Measurements from ENCODE around the gene WDR6.

WDR6 gene

GRCh38 chr3:49007068-49007770, at the start of gene WDR6:
Gene WDR6 (plus strand): TSS chr3:49007391. CDS start chr3:49007432, 41 bp downstream.
- Histone ChIP-seq H3K4me1 (ENCODE audit: control insufficient read depth in 5 of 5, insufficient read depth in 5 of 5, low read length in 5 of 5) (peaks cover 0 to 26% (median 23%) of the 10 kb centered on the region in 5 donors), H3K27me3 (ENCODE audit: control insufficient read depth in 5 of 5, insufficient read depth in 4 of 5, low read length in 5 of 5) (no peaks in the 10 kb centered on the region), H3K27ac (ENCODE audit: low read depth, low read length) (peak within 1 kb of the TSS; percentile 90), H3K36me3 (ENCODE audit: control insufficient read depth in 5 of 5, insufficient read depth in 5 of 5, low read length in 5 of 5) (peaks cover 0 to 10% (median 8%) of the 10 kb centered on the region in 5 donors), H3K4me3 (ENCODE audit: low read depth in 1 of 5, low read length in 5 of 5) (peak within 1 kb of the TSS; percentile 67 to 92 (median 83)), H3K9ac (ENCODE audit: low read length in 5 of 5) (peak within 1 kb of the TSS in 4 of 5 donors; percentile 71 to 87 (median 78)), H3K9me3 (ENCODE audit: control insufficient read depth in 5 of 5, low read length in 5 of 5) (no peaks in the 10 kb centered on the region)

- Histone ChIP-seq H3K36me3 (ENCODE audit: control insufficient read depth in 5 of 5, insufficient read depth in 5 of 5, low read length in 5 of 5) (peaks cover 12 to 46% (median 28%) of the 10 kb centered on the region in 5 donors), H3K9ac (ENCODE audit: low read length in 5 of 5) (peak overlapping the region in 1 of 5 donors; percentile 30), H3K27me3 (ENCODE audit: control insufficient read depth in 5 of 5, insufficient read depth in 4 of 5, low read length in 5 of 5) (no peaks in the 10 kb centered on the region), H3K4me1 (ENCODE audit: control insufficient read depth in 5 of 5, insufficient read depth in 5 of 5, low read length in 5 of 5) (peaks cover 0 to 8% (median 6%) of the 10 kb centered on the region in 5 donors), H3K27ac (ENCODE audit: low read depth, low read length) (no peak overlapping the region), H3K4me3 (ENCODE audit: low read depth in 1 of 5, low read length in 5 of 5) (no peak overlapping the region), H3K9me3 (ENCODE audit: control insufficient read depth in 5 of 5, low read length in 5 of 5) (no peaks in the 10 kb centered on the region)
These were observed 46.3 kb upstream of the WDR6 start for GRCh38 chr3:48960841-48961413.

GRCh38 chr3:48962340-48962739, 44.9 kb upstream of the WDR6 start:
- Histone ChIP-seq H3K4me1 (ENCODE audit: control insufficient read depth in 5 of 5, insufficient read depth in 5 of 5, low read length in 5 of 5) (peaks cover 0 to 8% (median 6%) of the 10 kb centered on the region in 5 donors), H3K4me3 (ENCODE audit: low read depth in 1 of 5, low read length in 5 of 5) (no peak overlapping the region), H3K27me3 (ENCODE audit: control insufficient read depth in 5 of 5, insufficient read depth in 4 of 5, low read length in 5 of 5) (no peaks in the 10 kb centered on the region), H3K27ac (ENCODE audit: low read depth, low read length) (no peak overlapping the region), H3K9ac (ENCODE audit: low read length in 5 of 5) (no peak overlapping the region), H3K36me3 (ENCODE audit: control insufficient read depth in 5 of 5, insufficient read depth in 5 of 5, low read length in 5 of 5) (peaks cover 23 to 60% (median 36%) of the 10 kb centered on the region in 5 donors), H3K9me3 (ENCODE audit: control insufficient read depth in 5 of 5, low read length in 5 of 5) (no peaks in the 10 kb centered on the region)

- Histone ChIP-seq H3K9ac (ENCODE audit: low read length in 5 of 5) (no peak overlapping the region), H3K9me3 (ENCODE audit: control insufficient read depth in 5 of 5, low read length in 5 of 5) (no peaks in the 10 kb centered on the region), H3K4me3 (ENCODE audit: low read depth in 1 of 5, low read length in 5 of 5) (no peak overlapping the region), H3K27me3 (ENCODE audit: control insufficient read depth in 5 of 5, insufficient read depth in 4 of 5, low read length in 5 of 5) (no peaks in the 10 kb centered on the region), H3K36me3 (ENCODE audit: control insufficient read depth in 5 of 5, insufficient read depth in 5 of 5, low read length in 5 of 5) (peaks cover 26 to 61% (median 39%) of the 10 kb centered on the region in 5 donors), H3K4me1 (ENCODE audit: control insufficient read depth in 5 of 5, insufficient read depth in 5 of 5, low read length in 5 of 5) (peaks cover 0 to 8% (median 6%) of the 10 kb centered on the region in 5 donors), H3K27ac (ENCODE audit: low read depth, low read length) (no peak overlapping the region)
These were observed 44.3 kb upstream of the WDR6 start for GRCh38 chr3:48962939-48963338.

- H3K36me3 ChIP-seq (ENCODE audit: control insufficient read depth in 5 of 5, insufficient read depth in 5 of 5, low read length in 5 of 5) = peaks cover 27 to 60% (median 40%) of the 10 kb centered on the region in 5 donors
- H3K27me3 ChIP-seq (ENCODE audit: control insufficient read depth in 5 of 5, insufficient read depth in 4 of 5, low read length in 5 of 5) = no peaks in the 10 kb centered on the region
- H3K4me3 ChIP-seq (ENCODE audit: low read depth in 1 of 5, low read length in 5 of 5) = no peak overlapping the region
- no peak overlapping the region for H3K9ac ChIP-seq (ENCODE audit: low read length in 5 of 5)
- H3K27ac ChIP-seq (ENCODE audit: low read depth, low read length) = no peak overlapping the region
- peaks cover 0 to 8% (median 6%) of the 10 kb centered on the region in 5 donors for H3K4me1 ChIP-seq (ENCODE audit: control insufficient read depth in 5 of 5, insufficient read depth in 5 of 5, low read length in 5 of 5)
- H3K9me3 ChIP-seq (ENCODE audit: control insufficient read depth in 5 of 5, low read length in 5 of 5) = no peaks in the 10 kb centered on the region
These were observed 43.6 kb upstream of the WDR6 start for GRCh38 chr3:48963591-48963990.

- H3K4me1 ChIP-seq (ENCODE audit: control insufficient read depth in 5 of 5, insufficient read depth in 5 of 5, low read length in 5 of 5) = peaks cover 0 to under 1% (median 0%) of the 10 kb centered on the region in 5 donors
- no peak overlapping the region for H3K9ac ChIP-seq (ENCODE audit: low read length in 5 of 5)
- H3K36me3 ChIP-seq (ENCODE audit: control insufficient read depth in 5 of 5, insufficient read depth in 5 of 5, low read length in 5 of 5) = peaks cover 37 to 80% (median 60%) of the 10 kb centered on the region in 5 donors
- H3K27ac ChIP-seq (ENCODE audit: low read depth, low read length) = no peak overlapping the region
- H3K9me3 ChIP-seq (ENCODE audit: control insufficient read depth in 5 of 5, low read length in 5 of 5) = no peaks in the 10 kb centered on the region
- H3K4me3 ChIP-seq (ENCODE audit: low read depth in 1 of 5, low read length in 5 of 5) = no peak overlapping the region
- H3K27me3 ChIP-seq (ENCODE audit: control insufficient read depth in 5 of 5, insufficient read depth in 4 of 5, low read length in 5 of 5) = no peaks in the 10 kb centered on the region
These were observed 40.8 kb upstream of the WDR6 start for GRCh38 chr3:48966367-48966766.

GRCh38 chr3:48966876-48967361, 40.3 kb upstream of the WDR6 start:
- Histone ChIP-seq H3K9me3 (ENCODE audit: control insufficient read depth in 5 of 5, low read length in 5 of 5) (no peaks in the 10 kb centered on the region), H3K27ac (ENCODE audit: low read depth, low read length) (no peak overlapping the region), H3K9ac (ENCODE audit: low read length in 5 of 5) (no peak overlapping the region), H3K36me3 (ENCODE audit: control insufficient read depth in 5 of 5, insufficient read depth in 5 of 5, low read length in 5 of 5) (peaks cover 37 to 83% (median 62%) of the 10 kb centered on the region in 5 donors), H3K4me1 (ENCODE audit: control insufficient read depth in 5 of 5, insufficient read depth in 5 of 5, low read length in 5 of 5) (no peaks in the 10 kb centered on the region), H3K27me3 (ENCODE audit: control insufficient read depth in 5 of 5, insufficient read depth in 4 of 5, low read length in 5 of 5) (no peaks in the 10 kb centered on the region), H3K4me3 (ENCODE audit: low read depth in 1 of 5, low read length in 5 of 5) (no peak overlapping the region)

- Histone ChIP-seq H3K9me3 (ENCODE audit: control insufficient read depth in 5 of 5, low read length in 5 of 5) (no peaks in the 10 kb centered on the region), H3K9ac (ENCODE audit: low read length in 5 of 5) (no peak overlapping the region), H3K4me1 (ENCODE audit: control insufficient read depth in 5 of 5, insufficient read depth in 5 of 5, low read length in 5 of 5) (no peaks in the 10 kb centered on the region), H3K27me3 (ENCODE audit: control insufficient read depth in 5 of 5, insufficient read depth in 4 of 5, low read length in 5 of 5) (no peaks in the 10 kb centered on the region), H3K27ac (ENCODE audit: low read depth, low read length) (no peak overlapping the region), H3K36me3 (ENCODE audit: control insufficient read depth in 5 of 5, insufficient read depth in 5 of 5, low read length in 5 of 5) (peaks cover 37 to 93% (median 82%) of the 10 kb centered on the region in 5 donors), H3K4me3 (ENCODE audit: low read depth in 1 of 5, low read length in 5 of 5) (no peak overlapping the region)
These were observed 36.6 kb upstream of the WDR6 start for GRCh38 chr3:48970586-48970985.

- Histone ChIP-seq H3K9me3 (ENCODE audit: control insufficient read depth in 5 of 5, low read length in 5 of 5) (no peaks in the 10 kb centered on the region), H3K36me3 (ENCODE audit: control insufficient read depth in 5 of 5, insufficient read depth in 5 of 5, low read length in 5 of 5) (peaks cover 27 to 95% (median 86%) of the 10 kb centered on the region in 5 donors)
These were observed 32.9 kb upstream of the WDR6 start for GRCh38 chr3:48974076-48974864.

More at GRCh38 chr3:48974076-48974864, 32.9 kb upstream of the WDR6 start:
- no peak overlapping the region for H3K4me3 ChIP-seq (ENCODE audit: low read depth in 1 of 5, low read length in 5 of 5)
- H3K4me1 ChIP-seq (ENCODE audit: control insufficient read depth in 5 of 5, insufficient read depth in 5 of 5, low read length in 5 of 5) = no peaks in the 10 kb centered on the region
- H3K27ac ChIP-seq (ENCODE audit: low read depth, low read length) = no peak overlapping the region
- no peaks in the 10 kb centered on the region for H3K27me3 ChIP-seq (ENCODE audit: control insufficient read depth in 5 of 5, insufficient read depth in 4 of 5, low read length in 5 of 5)
- H3K9ac ChIP-seq (ENCODE audit: low read length in 5 of 5) = no peak overlapping the region
